Activated B cell treated with CpG ODN at 0.5 μM for 24 hours (primary cell): ENCODE measurements around the gene FILIP1. TPM values are rescaled to one million over a fixed set of nuclear protein-coding genes. Genes with fewer than 3 reads are reported as not detected.

Experiments
- ATAC-seq: fragments of 200-7000 bp; cut with Tn5 transposase; one replicate; pipeline ENCODE4 v1.10.0; 2021; ENCODE audit warnings: low read depth, mild to moderate bottlenecking, moderate library complexity
- CTCF ChIA-PET: fragments of 350-600 bp; sonication (Branson Sonifier 250); formaldehyde crosslinking; loops from one replicate; lab custom pipeline; 2021; ENCODE audit warnings: antibody characterized with exemption; lab: Charles Lee
- POLR2A ChIA-PET: fragments of 350-600 bp; sonication (Branson Sonifier 250); formaldehyde crosslinking; loops from one replicate; lab custom pipeline; 2021; ENCODE audit warnings: antibody characterized with exemption; lab: Charles Lee
- DNase-seq: peaks from one replicate; pipeline ENCODE4 v3.0.0; 2022
- H3K27ac Mint-ChIP-seq: one replicate; pipeline ENCODE4 v1.8.0; 2020; ENCODE audit warnings: mixed read lengths
- H3K27me3 Mint-ChIP-seq: one replicate; pipeline ENCODE4 v1.8.0; 2021; ENCODE audit warnings: mixed read lengths
- H3K36me3 Mint-ChIP-seq: one replicate; pipeline ENCODE4 v1.8.0; 2021; ENCODE audit warnings: low read depth, mixed read lengths
- H3K4me1 Mint-ChIP-seq: one replicate; pipeline ENCODE4 v1.8.0; 2021; ENCODE audit warnings: mixed read lengths
- H3K4me3 Mint-ChIP-seq: one replicate; pipeline ENCODE4 v1.8.0; 2020; ENCODE audit warnings: mild to moderate bottlenecking, mixed read lengths
- H3K9me3 Mint-ChIP-seq: one replicate; pipeline ENCODE4 v1.8.0; 2020; ENCODE audit warnings: mixed read lengths
- intact Hi-C: fragments of 100-400 bp; cut with micrococcal nuclease; formaldehyde crosslinking; loops from one replicate; pipeline ENCODE4 v1.15.1; 2024
- total RNA-seq: library from RNA; stranded (reverse); gene quantifications from 2 replicates; pipeline ENCODE4 v1.2.3, GENCODE V29; 2022
- TF ChIP-seq, protein P1 (sequence below): fragments of 200-600 bp; IDR thresholded peaks from one replicate; pipeline ENCODE4 v1.8.0; 2022; ENCODE audit warnings: antibody characterized with exemption, mild to moderate bottlenecking

FILIP1 gene
- total RNA-seq, 1 donor from 2014 or later: not detected

DNA sequence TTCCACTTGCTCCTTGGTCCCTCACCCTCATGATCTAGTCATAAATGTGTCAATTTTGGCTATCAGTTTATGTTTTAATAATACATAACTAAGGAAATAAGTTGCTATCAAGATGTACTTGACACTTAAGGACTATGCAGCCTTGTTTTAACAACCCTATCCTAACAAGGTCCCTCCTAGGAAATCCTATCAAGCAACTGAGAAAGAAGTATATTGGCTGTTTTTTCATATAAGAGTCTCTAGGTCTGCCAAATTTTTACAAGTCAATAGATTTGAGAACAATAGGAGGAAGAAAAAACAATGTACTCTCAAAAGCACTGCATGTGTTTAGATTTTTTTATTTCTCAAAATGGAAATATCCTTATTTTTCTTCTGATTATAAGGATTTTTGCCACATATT is 14.7 kb downstream of the FILIP1 start:
- DNase-seq (no peak), ATAC-seq (no peak)
- ChIA-PET POLR2A (no interaction called here), CTCF (no interaction called here)
- no peaks in the 10 kb centered on the region for H3K36me3 Mint-ChIP-seq
- no peaks in the 10 kb centered on the region for H3K9me3 Mint-ChIP-seq
- H3K27me3 Mint-ChIP-seq: peaks cover 12% of the 10 kb centered on the region
- intact Hi-C loops: no loop called here
- no peak overlapping the region for H3K27ac Mint-ChIP-seq
- H3K4me1 Mint-ChIP-seq: no peaks in the 10 kb centered on the region
- TF ChIP-seq, protein P1, sequence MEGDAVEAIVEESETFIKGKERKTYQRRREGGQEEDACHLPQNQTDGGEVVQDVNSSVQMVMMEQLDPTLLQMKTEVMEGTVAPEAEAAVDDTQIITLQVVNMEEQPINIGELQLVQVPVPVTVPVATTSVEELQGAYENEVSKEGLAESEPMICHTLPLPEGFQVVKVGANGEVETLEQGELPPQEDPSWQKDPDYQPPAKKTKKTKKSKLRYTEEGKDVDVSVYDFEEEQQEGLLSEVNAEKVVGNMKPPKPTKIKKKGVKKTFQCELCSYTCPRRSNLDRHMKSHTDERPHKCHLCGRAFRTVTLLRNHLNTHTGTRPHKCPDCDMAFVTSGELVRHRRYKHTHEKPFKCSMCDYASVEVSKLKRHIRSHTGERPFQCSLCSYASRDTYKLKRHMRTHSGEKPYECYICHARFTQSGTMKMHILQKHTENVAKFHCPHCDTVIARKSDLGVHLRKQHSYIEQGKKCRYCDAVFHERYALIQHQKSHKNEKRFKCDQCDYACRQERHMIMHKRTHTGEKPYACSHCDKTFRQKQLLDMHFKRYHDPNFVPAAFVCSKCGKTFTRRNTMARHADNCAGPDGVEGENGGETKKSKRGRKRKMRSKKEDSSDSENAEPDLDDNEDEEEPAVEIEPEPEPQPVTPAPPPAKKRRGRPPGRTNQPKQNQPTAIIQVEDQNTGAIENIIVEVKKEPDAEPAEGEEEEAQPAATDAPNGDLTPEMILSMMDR: no peak
- no peak overlapping the region for H3K4me3 Mint-ChIP-seq

DNA sequence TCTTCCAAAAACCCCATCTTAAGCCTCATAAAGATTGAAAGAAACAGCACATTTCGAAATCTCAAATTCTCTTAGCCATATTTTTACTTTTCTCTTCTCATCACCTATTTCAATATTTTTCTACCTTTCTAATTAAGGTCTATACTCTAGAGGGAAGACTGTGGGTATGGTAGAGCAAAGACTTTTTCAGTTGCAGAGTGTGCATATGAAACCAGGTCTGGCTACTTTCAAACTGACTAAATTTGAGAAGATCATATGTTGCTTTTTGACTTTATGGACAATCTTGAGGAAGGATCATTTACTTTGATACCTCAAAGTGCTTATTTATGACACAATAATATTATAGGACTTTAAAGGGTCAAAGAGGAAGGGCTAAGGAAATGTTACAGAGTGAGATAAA is 20.7 kb downstream of the FILIP1 start:
- no peaks in the 10 kb centered on the region for H3K4me1 Mint-ChIP-seq
- CTCF ChIA-PET: no interaction called here
- H3K27ac Mint-ChIP-seq: no peak overlapping the region
- no peak for DNase-seq
- H3K4me3 Mint-ChIP-seq: no peak overlapping the region
- TF ChIP-seq, protein P1: no peak
- H3K27me3 Mint-ChIP-seq: peaks cover 7% of the 10 kb centered on the region
- POLR2A ChIA-PET: no interaction called here
- H3K9me3 Mint-ChIP-seq: peaks cover 2% of the 10 kb centered on the region
- intact Hi-C loops: no loop called here
- no peak for ATAC-seq
- H3K36me3 Mint-ChIP-seq: no peaks in the 10 kb centered on the region

DNA sequence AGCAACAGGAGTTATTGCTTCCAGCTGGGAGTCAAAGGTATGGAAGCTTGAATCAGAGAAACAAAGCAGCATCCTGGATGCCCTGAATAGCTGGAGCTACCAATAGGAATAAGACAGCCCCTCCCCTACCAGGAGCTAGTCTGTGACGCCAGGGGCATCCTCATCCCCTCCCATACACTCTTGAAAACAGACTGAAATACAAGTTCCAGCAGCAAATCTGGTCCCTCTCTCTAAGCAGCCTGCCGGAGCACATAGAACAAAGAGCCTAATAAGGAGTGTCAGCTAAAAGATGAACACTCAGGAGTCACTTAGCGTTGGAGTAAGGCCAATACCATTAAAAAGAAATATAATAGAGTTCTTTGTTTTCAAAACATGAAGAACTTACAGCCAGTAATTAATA is 25.6 kb downstream of the FILIP1 start:
- Mint-ChIP-seq H3K36me3 (no peaks in the 10 kb centered on the region), H3K9me3 (peaks cover 4% of the 10 kb centered on the region), H3K4me3 (no peak overlapping the region), H3K27me3 (peaks cover 4% of the 10 kb centered on the region), H3K4me1 (no peaks in the 10 kb centered on the region), H3K27ac (no peak overlapping the region)
- TF ChIP-seq, protein P1: no peak
- no peak for ATAC-seq
- ChIA-PET POLR2A (no interaction called here), CTCF (no interaction called here)
- intact Hi-C loops: no loop called here
- no peak for DNase-seq

DNA sequence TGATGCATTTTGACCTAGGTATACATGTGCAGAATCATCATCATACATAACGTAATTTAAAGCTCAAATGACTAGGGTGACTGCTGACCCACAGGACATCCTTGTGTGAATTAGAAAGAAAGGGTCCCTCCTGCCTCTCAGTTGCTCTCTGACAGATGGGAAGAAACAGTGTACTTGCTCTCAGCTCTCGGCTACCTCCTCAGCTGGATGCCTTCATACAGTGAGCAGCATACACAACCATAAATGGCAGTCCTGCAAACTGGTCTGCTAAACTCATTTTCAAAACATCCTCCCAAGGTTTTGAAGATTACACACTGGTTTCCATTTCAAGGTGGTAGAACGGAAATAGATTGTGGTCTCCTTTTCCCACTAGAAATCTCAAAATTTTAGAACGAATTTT is 26.3 kb downstream of the FILIP1 start:
- Mint-ChIP-seq H3K27me3 (peaks cover 2% of the 10 kb centered on the region), H3K36me3 (no peaks in the 10 kb centered on the region), H3K27ac (no peak overlapping the region), H3K9me3 (peaks cover 4% of the 10 kb centered on the region), H3K4me1 (no peaks in the 10 kb centered on the region), H3K4me3 (no peak overlapping the region)
- intact Hi-C loops: no loop called here
- TF ChIP-seq, protein P1: no peak
- ATAC-seq: no peak
- ChIA-PET CTCF (no interaction called here), POLR2A (no interaction called here)
- DNase-seq: no peak

DNA sequence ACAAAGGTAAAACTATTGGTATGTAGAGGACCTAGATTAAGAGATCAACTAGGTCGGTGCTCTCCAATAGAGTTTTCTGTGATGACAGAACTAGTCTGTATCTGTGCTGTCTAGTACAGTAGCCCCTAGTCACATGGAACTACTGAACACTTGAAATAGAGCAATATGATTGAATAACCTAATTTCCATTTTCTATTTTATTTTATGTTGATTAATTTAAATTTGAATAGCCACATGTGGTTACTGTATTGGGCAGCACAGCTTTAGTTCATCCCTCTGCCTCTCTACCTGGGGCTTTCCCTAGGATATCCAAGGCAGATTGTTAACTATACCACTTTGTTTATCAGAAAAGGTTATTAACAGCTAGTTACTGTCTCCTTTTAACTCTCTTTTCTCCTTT is 27.0 kb downstream of the FILIP1 start:
- Mint-ChIP-seq H3K27ac (no peak overlapping the region), H3K4me1 (no peaks in the 10 kb centered on the region), H3K4me3 (no peak overlapping the region), H3K36me3 (no peaks in the 10 kb centered on the region), H3K27me3 (peaks cover 4% of the 10 kb centered on the region), H3K9me3 (peaks cover 4% of the 10 kb centered on the region)
- ATAC-seq (no peak), DNase-seq (no peak)
- intact Hi-C loops: no loop called here
- ChIA-PET POLR2A (no interaction called here), CTCF (no interaction called here)
- TF ChIP-seq, protein P1: no peak
